IMR-90 (cell line): ENCODE measurements around the gene WWC1.

Experiments
- POLR2A ChIP-seq: IDR thresholded peaks from 2 replicates; pipeline ENCODE4 v1.6.1; 2012; ENCODE audit warnings: mild to moderate bottlenecking, low read depth, low read length
- TF ChIP-seq, protein P1 (sequence below): conservative IDR thresholded peaks from 2 replicates; pipeline ENCODE4 v1.5.1; 2012; ENCODE audit warnings: mild to moderate bottlenecking, low read depth, low read length, improper control_type of control experiment

DNA sequence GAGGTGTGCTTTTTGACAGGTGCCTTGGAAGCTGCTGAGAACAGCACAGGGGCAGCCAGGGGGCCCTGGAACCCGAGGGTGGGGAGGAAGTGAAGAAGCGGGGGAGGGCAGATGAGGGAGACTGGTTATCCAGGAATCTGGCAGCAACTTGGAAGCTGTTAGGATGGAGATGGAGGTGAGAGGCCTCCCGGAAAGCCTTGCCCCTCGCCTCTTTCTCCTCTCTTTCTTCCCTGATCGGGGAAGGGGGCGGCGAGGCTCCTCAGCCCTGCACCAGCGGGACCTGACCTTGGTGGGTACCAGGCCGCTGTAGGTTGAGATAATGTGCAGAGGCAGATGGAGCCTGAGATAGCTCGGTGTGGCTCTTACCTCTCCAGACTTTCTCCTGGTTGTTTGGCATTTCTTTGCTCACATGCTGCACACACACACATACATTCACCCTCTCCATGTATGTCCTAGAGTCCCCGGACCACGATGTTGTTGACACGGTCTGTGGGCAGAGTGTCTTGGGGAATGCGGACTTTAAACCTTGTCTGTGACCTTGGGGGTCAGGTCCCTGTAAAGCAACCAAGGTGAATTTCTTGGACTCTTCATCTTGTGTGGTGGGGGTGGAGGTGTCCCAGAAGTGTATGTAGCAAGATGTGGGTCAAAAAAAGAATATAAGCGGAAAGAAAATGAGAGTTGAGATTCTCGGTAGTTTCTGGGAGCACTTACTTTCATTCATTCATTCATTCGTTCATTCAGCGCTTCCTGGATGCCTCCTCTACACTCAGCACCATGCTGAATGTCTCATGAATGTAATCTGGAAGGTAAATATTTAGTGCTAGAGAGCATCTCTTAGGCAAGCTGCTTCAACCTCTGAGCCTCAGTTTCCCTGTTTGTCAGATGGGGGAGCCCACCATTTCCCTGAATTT, 1.6 kb downstream of the WWC1 start:
- TF ChIP-seq, protein P1, sequence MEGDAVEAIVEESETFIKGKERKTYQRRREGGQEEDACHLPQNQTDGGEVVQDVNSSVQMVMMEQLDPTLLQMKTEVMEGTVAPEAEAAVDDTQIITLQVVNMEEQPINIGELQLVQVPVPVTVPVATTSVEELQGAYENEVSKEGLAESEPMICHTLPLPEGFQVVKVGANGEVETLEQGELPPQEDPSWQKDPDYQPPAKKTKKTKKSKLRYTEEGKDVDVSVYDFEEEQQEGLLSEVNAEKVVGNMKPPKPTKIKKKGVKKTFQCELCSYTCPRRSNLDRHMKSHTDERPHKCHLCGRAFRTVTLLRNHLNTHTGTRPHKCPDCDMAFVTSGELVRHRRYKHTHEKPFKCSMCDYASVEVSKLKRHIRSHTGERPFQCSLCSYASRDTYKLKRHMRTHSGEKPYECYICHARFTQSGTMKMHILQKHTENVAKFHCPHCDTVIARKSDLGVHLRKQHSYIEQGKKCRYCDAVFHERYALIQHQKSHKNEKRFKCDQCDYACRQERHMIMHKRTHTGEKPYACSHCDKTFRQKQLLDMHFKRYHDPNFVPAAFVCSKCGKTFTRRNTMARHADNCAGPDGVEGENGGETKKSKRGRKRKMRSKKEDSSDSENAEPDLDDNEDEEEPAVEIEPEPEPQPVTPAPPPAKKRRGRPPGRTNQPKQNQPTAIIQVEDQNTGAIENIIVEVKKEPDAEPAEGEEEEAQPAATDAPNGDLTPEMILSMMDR = no peak
- no peak for TF ChIP-seq POLR2A
